ENCODE results near the gene ELMO1. TPM values are rescaled to one million over a fixed set of nuclear protein-coding genes. Genes with fewer than 3 reads are reported as not detected.

ELMO1 gene
- total and polyA plus RNA-seq, 2 of the 13 experiments (the other 11 are each of a cell fraction or from before 2014, with no cell fraction given), result 0.11 to 0.17 TPM

- no peaks in the 10 kb centered on the region for H3K4me1 ChIP-seq (ENCODE audit: insufficient read depth, low read length)
- no peak for DNase-seq (ENCODE audit: low spot score)
- H2AFZ ChIP-seq (ENCODE audit: low read length), result no peak overlapping the region
- H3K27ac ChIP-seq (ENCODE audit: extremely low read length, insufficient read depth, low read length), result no peak overlapping the region
- ChIA-PET POLR2A (no interaction called here), CTCF (ENCODE audit: low intra/inter-chr PET ratio, low total read pairs) (no interaction called here)
- no peak overlapping the region for H3K4me2 ChIP-seq (ENCODE audit: low read depth, low read length)
- 78% methylated on average over 8 of the region's 8 CpGs for WGBS (ENCODE audit: low lambda C conversion rate)
- no peaks in the 10 kb centered on the region for H3K27me3 ChIP-seq (ENCODE audit: control insufficient read depth in 1 of 2, insufficient read depth in 2 of 2, low read length in 2 of 2)
- no peak overlapping the region for H3K4me3 ChIP-seq (replicated peaks in 1 of 3; ENCODE audit: insufficient read depth in 1 of 3, low read depth in 2 of 3, low read length in 3 of 3)
- FAIRE-seq, result no peak
- H3K36me3 ChIP-seq (replicated peaks in 1 of 2; ENCODE audit: control insufficient read depth in 1 of 2, insufficient read depth in 2 of 2, low read length in 2 of 2), result no peaks in the 10 kb centered on the region
- no peaks in the 10 kb centered on the region for H4K20me1 ChIP-seq (ENCODE audit: insufficient read depth, low read length)
- intact Hi-C loops (cut with micrococcal nuclease; ENCODE audit: unreplicated experiment) (no loop called here), in situ Hi-C loops (cut with HindIII; ENCODE audit: extremely low pct_ligation_motif_present, low pct_unique_long_range_greater_than_20kb) (no loop called here)
- H3K9me3 ChIP-seq (ENCODE audit: low read length), result no peaks in the 10 kb centered on the region
- BruUV-seq (replicated peaks), result no TSS peak
- no peaks in the 10 kb centered on the region for H3K79me2 ChIP-seq (ENCODE audit: insufficient read depth, low read length)
- H3K9ac ChIP-seq (ENCODE audit: insufficient read depth, low read depth, low read length), result no peak overlapping the region
- TF ChIP-seq ZNF652 (CRISPR knock-in tag; IDR thresholded peaks at IDR 0.05; ENCODE audit: borderline replicate concordance, low read depth), result no peak
- ATAC-seq, result no peak
Observed at GRCh38 chr7:37267251-37267650, 181.4 kb downstream of the ELMO1 start.

- BruUV-seq (replicated peaks), result no TSS peak
- Histone ChIP-seq H3K4me2 (ENCODE audit: low read depth, low read length) (no peak overlapping the region), H3K27ac (ENCODE audit: extremely low read length, insufficient read depth, low read length) (no peak overlapping the region), H3K9me3 (ENCODE audit: low read length) (no peaks in the 10 kb centered on the region), H3K36me3 (replicated peaks in 1 of 2; ENCODE audit: control insufficient read depth in 1 of 2, insufficient read depth in 2 of 2, low read length in 2 of 2) (no peaks in the 10 kb centered on the region), H4K20me1 (ENCODE audit: insufficient read depth, low read length) (no peaks in the 10 kb centered on the region), H2AFZ (ENCODE audit: low read length) (no peak overlapping the region), H3K79me2 (ENCODE audit: insufficient read depth, low read length) (no peaks in the 10 kb centered on the region), H3K4me3 (replicated peaks in 1 of 3; ENCODE audit: insufficient read depth in 1 of 3, low read depth in 2 of 3, low read length in 3 of 3) (no peak overlapping the region), H3K9ac (ENCODE audit: insufficient read depth, low read depth, low read length) (no peak overlapping the region), H3K27me3 (ENCODE audit: control insufficient read depth in 1 of 2, insufficient read depth in 2 of 2, low read length in 2 of 2) (no peaks in the 10 kb centered on the region), H3K4me1 (ENCODE audit: insufficient read depth, low read length) (no peaks in the 10 kb centered on the region)
- 8% methylated on average over 7 of the region's 7 CpGs for WGBS (ENCODE audit: low lambda C conversion rate)
- FAIRE-seq, result no peak
- intact Hi-C loops (cut with micrococcal nuclease; ENCODE audit: unreplicated experiment), result no loop called here
- CTCF ChIA-PET (ENCODE audit: low intra/inter-chr PET ratio, low total read pairs), result no interaction called here
- POLR2A ChIA-PET, result no interaction called here
- ATAC-seq, result no peak
- no peak for TF ChIP-seq KLF11 (CRISPR knock-in tag; IDR thresholded peaks at IDR 0.05)
- no peak for TF ChIP-seq SIN3B (IDR thresholded peaks at IDR 0.05; ENCODE audit: low read length)
- no peak for TF ChIP-seq MLX (CRISPR knock-in tag; IDR thresholded peaks at IDR 0.05)
- no peak for TF ChIP-seq PITX1 (CRISPR knock-in tag; IDR thresholded peaks at IDR 0.05)
- no peak for TF ChIP-seq ZNF746 (CRISPR knock-in tag; IDR thresholded peaks at IDR 0.05)
- no peak for TF ChIP-seq NBN (conservative IDR thresholded peaks at IDR 0.05)
- no peak for TF ChIP-seq ZNF546 (CRISPR knock-in tag; conservative IDR thresholded peaks at IDR 0.05)
- no peak for TF ChIP-seq ZNF530 (CRISPR knock-in tag; IDR thresholded peaks at IDR 0.05; ENCODE audit: low read depth)
- DNase-seq (ENCODE audit: low spot score), result no peak
- in situ Hi-C loops (cut with HindIII; ENCODE audit: extremely low pct_ligation_motif_present, low pct_unique_long_range_greater_than_20kb), result no loop called here
Observed at GRCh38 chr7:37265876-37266275, 182.8 kb downstream of the ELMO1 start.

All from HepG2 (cell line).